Measurements from ENCODE around the gene MPPED1.

- TF ChIP-seq CTCF (IDR thresholded peaks at IDR 0.05) (no peak), POLR2A (IDR thresholded peaks at IDR 0.05) (no peak)
Observed at GRCh38 chr22:43509337-43509736, 97.5 kb downstream of the MPPED1 start.

Measured in esophagus squamous epithelium (tissue), 4 donors.